HEK293 (cell line): ENCODE results near the gene LRFN2.

Experiments
- IKZF3 ChIP-seq: fragments of 450-650 bp; IDR thresholded peaks from 2 replicates; pipeline ENCODE4 v1.5.0; 2018; ENCODE audit warnings: missing biosample characterization, mild to moderate bottlenecking, missing genetic modification characterization, moderate library complexity
- KLF1 ChIP-seq: fragments of 450-650 bp; formaldehyde crosslinking; IDR thresholded peaks from 2 replicates; pipeline ENCODE4 v1.5.1; 2016; ENCODE audit warnings: missing biosample characterization, missing genetic modification characterization
- ZNF629 ChIP-seq: fragments of 450-650 bp; formaldehyde crosslinking; IDR thresholded peaks from 2 replicates; pipeline ENCODE4 v1.5.1; 2017; ENCODE audit warnings: missing biosample characterization, missing genetic modification characterization
- TF ChIP-seq, protein P1 (sequence below): fragments of 450-650 bp; formaldehyde crosslinking; IDR thresholded peaks from 2 replicates; pipeline ENCODE4 v1.5.1; 2016; ENCODE audit warnings: missing biosample characterization, missing genetic modification characterization
- TF ChIP-seq, protein P2 (sequence below): fragments of 450-650 bp; formaldehyde crosslinking; IDR thresholded peaks from 2 replicates; pipeline ENCODE4 v1.5.1; 2016; ENCODE audit warnings: missing biosample characterization, missing genetic modification characterization, borderline replicate concordance
- TF ChIP-seq, protein P3 (sequence below): fragments of 450-650 bp; formaldehyde crosslinking; IDR thresholded peaks from 2 replicates; pipeline ENCODE4 v1.5.1; 2016; ENCODE audit warnings: missing biosample characterization, missing genetic modification characterization
- TF ChIP-seq, protein P4 (sequence below): fragments of 450-650 bp; formaldehyde crosslinking; IDR thresholded peaks from 2 replicates; pipeline ENCODE4 v1.5.1; 2016; ENCODE audit warnings: missing biosample characterization, missing genetic modification characterization

GRCh38 chr6:40541556-40542174 lies 45.5 kb downstream of the LRFN2 start:
- TF ChIP-seq, protein P1, sequence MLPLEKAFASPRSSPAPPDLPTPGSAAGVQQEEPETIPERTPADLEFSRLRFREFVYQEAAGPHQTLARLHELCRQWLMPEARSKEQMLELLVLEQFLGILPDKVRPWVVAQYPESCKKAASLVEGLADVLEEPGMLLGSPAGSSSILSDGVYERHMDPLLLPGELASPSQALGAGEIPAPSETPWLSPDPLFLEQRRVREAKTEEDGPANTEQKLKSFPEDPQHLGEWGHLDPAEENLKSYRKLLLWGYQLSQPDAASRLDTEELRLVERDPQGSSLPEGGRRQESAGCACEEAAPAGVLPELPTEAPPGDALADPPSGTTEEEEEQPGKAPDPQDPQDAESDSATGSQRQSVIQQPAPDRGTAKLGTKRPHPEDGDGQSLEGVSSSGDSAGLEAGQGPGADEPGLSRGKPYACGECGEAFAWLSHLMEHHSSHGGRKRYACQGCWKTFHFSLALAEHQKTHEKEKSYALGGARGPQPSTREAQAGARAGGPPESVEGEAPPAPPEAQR (tag by site-specific recombination), result no peak
- TF ChIP-seq, protein P2, sequence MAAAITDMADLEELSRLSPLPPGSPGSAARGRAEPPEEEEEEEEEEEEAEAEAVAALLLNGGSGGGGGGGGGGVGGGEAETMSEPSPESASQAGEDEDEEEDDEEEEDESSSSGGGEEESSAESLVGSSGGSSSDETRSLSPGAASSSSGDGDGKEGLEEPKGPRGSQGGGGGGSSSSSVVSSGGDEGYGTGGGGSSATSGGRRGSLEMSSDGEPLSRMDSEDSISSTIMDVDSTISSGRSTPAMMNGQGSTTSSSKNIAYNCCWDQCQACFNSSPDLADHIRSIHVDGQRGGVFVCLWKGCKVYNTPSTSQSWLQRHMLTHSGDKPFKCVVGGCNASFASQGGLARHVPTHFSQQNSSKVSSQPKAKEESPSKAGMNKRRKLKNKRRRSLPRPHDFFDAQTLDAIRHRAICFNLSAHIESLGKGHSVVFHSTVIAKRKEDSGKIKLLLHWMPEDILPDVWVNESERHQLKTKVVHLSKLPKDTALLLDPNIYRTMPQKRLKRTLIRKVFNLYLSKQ (tag by site-specific recombination), result no peak
- TF ChIP-seq KLF1, result no peak
- TF ChIP-seq IKZF3 (tag by site-specific recombination), result no peak
- TF ChIP-seq ZNF629 (tag by site-specific recombination), result no peak
- TF ChIP-seq, protein P3, sequence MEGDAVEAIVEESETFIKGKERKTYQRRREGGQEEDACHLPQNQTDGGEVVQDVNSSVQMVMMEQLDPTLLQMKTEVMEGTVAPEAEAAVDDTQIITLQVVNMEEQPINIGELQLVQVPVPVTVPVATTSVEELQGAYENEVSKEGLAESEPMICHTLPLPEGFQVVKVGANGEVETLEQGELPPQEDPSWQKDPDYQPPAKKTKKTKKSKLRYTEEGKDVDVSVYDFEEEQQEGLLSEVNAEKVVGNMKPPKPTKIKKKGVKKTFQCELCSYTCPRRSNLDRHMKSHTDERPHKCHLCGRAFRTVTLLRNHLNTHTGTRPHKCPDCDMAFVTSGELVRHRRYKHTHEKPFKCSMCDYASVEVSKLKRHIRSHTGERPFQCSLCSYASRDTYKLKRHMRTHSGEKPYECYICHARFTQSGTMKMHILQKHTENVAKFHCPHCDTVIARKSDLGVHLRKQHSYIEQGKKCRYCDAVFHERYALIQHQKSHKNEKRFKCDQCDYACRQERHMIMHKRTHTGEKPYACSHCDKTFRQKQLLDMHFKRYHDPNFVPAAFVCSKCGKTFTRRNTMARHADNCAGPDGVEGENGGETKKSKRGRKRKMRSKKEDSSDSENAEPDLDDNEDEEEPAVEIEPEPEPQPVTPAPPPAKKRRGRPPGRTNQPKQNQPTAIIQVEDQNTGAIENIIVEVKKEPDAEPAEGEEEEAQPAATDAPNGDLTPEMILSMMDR, result no peak
- TF ChIP-seq, protein P4, sequence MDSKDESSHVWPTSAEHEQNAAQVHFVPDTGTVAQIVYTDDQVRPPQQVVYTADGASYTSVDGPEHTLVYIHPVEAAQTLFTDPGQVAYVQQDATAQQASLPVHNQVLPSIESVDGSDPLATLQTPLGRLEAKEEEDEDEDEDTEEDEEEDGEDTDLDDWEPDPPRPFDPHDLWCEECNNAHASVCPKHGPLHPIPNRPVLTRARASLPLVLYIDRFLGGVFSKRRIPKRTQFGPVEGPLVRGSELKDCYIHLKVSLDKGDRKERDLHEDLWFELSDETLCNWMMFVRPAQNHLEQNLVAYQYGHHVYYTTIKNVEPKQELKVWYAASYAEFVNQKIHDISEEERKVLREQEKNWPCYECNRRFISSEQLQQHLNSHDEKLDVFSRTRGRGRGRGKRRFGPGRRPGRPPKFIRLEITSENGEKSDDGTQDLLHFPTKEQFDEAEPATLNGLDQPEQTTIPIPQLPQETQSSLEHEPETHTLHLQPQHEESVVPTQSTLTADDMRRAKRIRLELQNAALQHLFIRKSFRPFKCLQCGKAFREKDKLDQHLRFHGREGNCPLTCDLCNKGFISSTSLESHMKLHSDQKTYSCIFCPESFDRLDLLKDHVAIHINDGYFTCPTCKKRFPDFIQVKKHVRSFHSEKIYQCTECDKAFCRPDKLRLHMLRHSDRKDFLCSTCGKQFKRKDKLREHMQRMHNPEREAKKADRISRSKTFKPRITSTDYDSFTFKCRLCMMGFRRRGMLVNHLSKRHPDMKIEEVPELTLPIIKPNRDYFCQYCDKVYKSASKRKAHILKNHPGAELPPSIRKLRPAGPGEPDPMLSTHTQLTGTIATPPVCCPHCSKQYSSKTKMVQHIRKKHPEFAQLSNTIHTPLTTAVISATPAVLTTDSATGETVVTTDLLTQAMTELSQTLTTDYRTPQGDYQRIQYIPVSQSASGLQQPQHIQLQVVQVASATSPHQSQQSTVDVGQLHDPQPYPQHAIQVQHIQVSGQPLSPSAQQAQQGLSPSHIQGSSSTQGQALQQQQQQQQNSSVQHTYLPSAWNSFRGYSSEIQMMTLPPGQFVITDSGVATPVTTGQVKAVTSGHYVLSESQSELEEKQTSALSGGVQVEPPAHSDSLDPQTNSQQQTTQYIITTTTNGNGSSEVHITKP (tag by site-specific recombination), result no peak
